HEK293T (cell line): ENCODE measurements around the gene C1R.

ENCODE experiments used
- CTCF ChIA-PET: fragments of 350-600 bp; formaldehyde crosslinking; extraction: SDS; loops from one replicate; lab custom pipeline; 2021; ENCODE audit warnings: antibody characterized with exemption, inconsistent platforms; lab: Yijun Ruan, JAX
- POLR2A ChIA-PET: fragments of 350-600 bp; formaldehyde crosslinking; extraction: SDS; loops from one replicate; lab custom pipeline; 2020; ENCODE audit warnings: antibody characterized with exemption, inconsistent platforms; lab: Yijun Ruan, JAX
- DNase-seq: peaks from one replicate; pipeline ENCODE4 v3.0.0; 2012; ENCODE audit warnings: mixed read lengths; ENCODE audit errors: extremely low spot score
- ARNT ChIP-seq: fragments of 450-650 bp; IDR thresholded peaks from 2 replicates; pipeline ENCODE4 v1.6.1; 2017; ENCODE audit warnings: mild to moderate bottlenecking
- BHLHE40 ChIP-seq: fragments of 450-650 bp; IDR thresholded peaks from 2 replicates; pipeline ENCODE4 v1.6.1; 2016; ENCODE audit warnings: mild to moderate bottlenecking, moderate library complexity, borderline replicate concordance
- CTBP1 ChIP-seq: fragments of 450-650 bp; IDR thresholded peaks from 2 replicates; pipeline ENCODE4 v1.6.1; 2016; ENCODE audit warnings: borderline replicate concordance
- ELF4 ChIP-seq: fragments of 450-650 bp; IDR thresholded peaks from 2 replicates; pipeline ENCODE4 v1.6.1; 2017; ENCODE audit warnings: antibody characterized with exemption
- FOXA1 ChIP-seq: fragments of 450-650 bp; IDR thresholded peaks from 2 replicates; pipeline ENCODE4 v1.6.1; 2016; ENCODE audit warnings: mild to moderate bottlenecking
- FOXK2 ChIP-seq: fragments of 450-650 bp; IDR thresholded peaks from 2 replicates; pipeline ENCODE4 v1.6.1; 2016; ENCODE audit warnings: mild to moderate bottlenecking
- FOXM1 ChIP-seq: fragments of 450-650 bp; IDR thresholded peaks from 2 replicates; pipeline ENCODE4 v1.6.1; 2017; ENCODE audit warnings: mild to moderate bottlenecking, borderline replicate concordance
- HDGF ChIP-seq: fragments of 450-650 bp; IDR thresholded peaks from 2 replicates; pipeline ENCODE4 v1.6.1; 2017; ENCODE audit warnings: antibody characterized with exemption, borderline replicate concordance
- L3MBTL2 ChIP-seq: fragments of 450-650 bp; conservative IDR thresholded peaks from 2 replicates; pipeline ENCODE4 v1.6.1; 2016; ENCODE audit warnings: mild to moderate bottlenecking
- LEF1 ChIP-seq: fragments of 450-650 bp; IDR thresholded peaks from 2 replicates; pipeline ENCODE4 v1.6.1; 2017; ENCODE audit warnings: mild to moderate bottlenecking, borderline replicate concordance
- NFRKB ChIP-seq: fragments of 450-650 bp; IDR thresholded peaks from 2 replicates; pipeline ENCODE4 v1.6.1; 2016; ENCODE audit warnings: mild to moderate bottlenecking, moderate library complexity
- SP1 ChIP-seq: fragments of 450-650 bp; IDR thresholded peaks from 2 replicates; pipeline ENCODE4 v1.6.1; 2017
- SUZ12 ChIP-seq: fragments of 450-650 bp; IDR thresholded peaks from 2 replicates; pipeline ENCODE4 v1.6.1; 2016; ENCODE audit warnings: mild to moderate bottlenecking
- TARDBP ChIP-seq: fragments of 450-650 bp; IDR thresholded peaks from 2 replicates; pipeline ENCODE4 v1.6.1; 2016
- ZNF384 ChIP-seq: fragments of 450-650 bp; IDR thresholded peaks from 2 replicates; pipeline ENCODE4 v1.6.1; 2016
- TF ChIP-seq, protein P1 (sequence below): fragments of 450-650 bp; IDR thresholded peaks from 2 replicates; pipeline ENCODE4 v1.6.1; 2016

C1R gene

DNA sequence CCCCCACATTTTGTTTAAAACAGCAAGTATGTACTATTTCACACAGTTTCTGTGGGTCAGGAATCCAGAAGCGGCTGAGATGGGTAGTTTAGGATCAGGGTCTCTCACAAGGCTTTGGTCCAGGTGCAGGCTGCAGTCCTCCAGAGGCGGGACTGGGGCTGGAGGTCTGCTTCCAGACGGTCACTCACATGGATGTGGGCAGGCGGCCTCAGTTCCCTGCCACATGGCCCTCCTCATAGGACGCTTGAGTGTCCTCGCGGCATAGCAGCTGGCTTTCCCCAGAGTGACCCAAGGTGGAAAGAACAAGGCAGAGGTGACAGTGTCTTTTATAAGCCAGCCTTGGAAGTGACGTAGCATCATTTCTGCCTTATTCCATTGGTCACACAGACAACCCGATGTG is 24.7 kb upstream of the C1R start:
- TF ChIP-seq SUZ12 = no peak
- no peak for TF ChIP-seq CTBP1
- TF ChIP-seq TARDBP = no peak
- TF ChIP-seq BHLHE40 = no peak
- TF ChIP-seq NFRKB = no peak
- TF ChIP-seq ELF4 = no peak
- TF ChIP-seq ARNT = no peak
- no peak for TF ChIP-seq HDGF
- TF ChIP-seq L3MBTL2 = no peak
- no peak for TF ChIP-seq LEF1
- no peak for TF ChIP-seq FOXK2
- TF ChIP-seq ZNF384 = no peak
- no peak for TF ChIP-seq SP1
- no peak for TF ChIP-seq FOXA1
- TF ChIP-seq, protein P1, sequence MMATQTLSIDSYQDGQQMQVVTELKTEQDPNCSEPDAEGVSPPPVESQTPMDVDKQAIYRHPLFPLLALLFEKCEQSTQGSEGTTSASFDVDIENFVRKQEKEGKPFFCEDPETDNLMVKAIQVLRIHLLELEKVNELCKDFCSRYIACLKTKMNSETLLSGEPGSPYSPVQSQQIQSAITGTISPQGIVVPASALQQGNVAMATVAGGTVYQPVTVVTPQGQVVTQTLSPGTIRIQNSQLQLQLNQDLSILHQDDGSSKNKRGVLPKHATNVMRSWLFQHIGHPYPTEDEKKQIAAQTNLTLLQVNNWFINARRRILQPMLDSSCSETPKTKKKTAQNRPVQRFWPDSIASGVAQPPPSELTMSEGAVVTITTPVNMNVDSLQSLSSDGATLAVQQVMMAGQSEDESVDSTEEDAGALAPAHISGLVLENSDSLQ = no peak
- TF ChIP-seq FOXM1 = no peak
- ChIA-PET POLR2A (interaction anchor here (1.1 kb wide), 1 partner anchor 173 kb away, joined by 4 read pairs; the partner anchor contains the start of genes C12orf57 and RNU7-1), CTCF (interaction anchor here (0.7 kb wide), 1 partner anchor 383 kb away, joined by 3 read pairs; no protein-coding TSS in a partner anchor)
- no peak for DNase-seq

DNA sequence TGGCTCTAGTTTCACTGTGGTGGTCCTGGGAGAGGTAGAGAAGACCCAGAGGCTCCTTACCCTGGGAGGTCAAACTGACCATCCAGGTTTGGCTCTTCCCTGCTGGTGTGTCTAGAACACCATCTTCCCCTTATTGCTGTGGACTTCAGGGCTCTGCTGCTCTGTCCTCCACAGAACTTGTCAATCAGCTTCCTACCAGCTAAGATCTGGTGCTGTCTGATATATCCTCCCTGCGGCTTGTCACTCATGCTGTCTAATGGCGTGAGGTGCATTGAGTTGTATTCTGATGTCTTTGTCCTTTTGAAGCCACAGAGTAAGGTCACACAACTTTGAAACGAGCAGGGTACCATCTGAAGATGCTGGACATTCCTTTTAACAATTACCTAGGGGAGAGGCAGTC is 24.0 kb upstream of the C1R start:
- ChIA-PET CTCF (interaction anchor here (0.7 kb wide), 1 partner anchor 382 kb away, joined by 3 read pairs; no protein-coding TSS in a partner anchor), POLR2A (interaction anchor here (1.1 kb wide), 1 partner anchor 172 kb away, joined by 4 read pairs; the partner anchor contains the start of genes C12orf57 and RNU7-1)
- TF ChIP-seq ARNT (no peak), BHLHE40 (no peak), L3MBTL2 (no peak), ELF4 (no peak), LEF1 (no peak), NFRKB (no peak), TARDBP (no peak), FOXA1 (no peak), SUZ12 (no peak)
- TF ChIP-seq, protein P1 = no peak
- DNase-seq = no peak

DNA sequence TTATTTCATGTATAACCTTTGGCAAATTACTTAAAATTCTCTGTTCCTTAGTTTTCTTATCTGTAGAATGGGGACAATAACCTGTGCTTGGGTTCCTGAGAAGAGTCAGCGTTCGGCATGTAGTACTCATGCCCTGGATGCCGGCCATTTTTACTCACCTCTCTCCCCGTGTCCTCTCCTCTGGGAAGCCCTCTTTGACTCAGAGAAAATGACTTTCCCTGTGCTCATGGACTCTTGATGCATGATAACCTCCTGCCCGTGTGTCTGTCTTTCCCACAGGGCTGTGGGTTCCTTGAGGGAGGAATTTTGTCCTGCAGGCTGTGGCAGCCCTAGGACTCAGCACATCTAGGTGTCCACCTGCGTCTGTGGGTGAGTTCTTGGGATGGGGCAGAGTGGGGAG is 22.6 kb upstream of the C1R start:
- DNase-seq = no peak
- no peak for TF ChIP-seq ELF4
- TF ChIP-seq LEF1 = no peak
- no peak for TF ChIP-seq SUZ12
- TF ChIP-seq SP1 = no peak
- TF ChIP-seq, protein P1 = no peak
- TF ChIP-seq ZNF384 = no peak
- TF ChIP-seq TARDBP = no peak
- TF ChIP-seq CTBP1 = no peak
- TF ChIP-seq FOXA1 = no peak
- TF ChIP-seq NFRKB = no peak
- TF ChIP-seq FOXM1 = no peak
- TF ChIP-seq HDGF = no peak
- TF ChIP-seq ARNT = no peak
- no peak for TF ChIP-seq L3MBTL2
- no peak for TF ChIP-seq FOXK2
- no peak for TF ChIP-seq BHLHE40
- ChIA-PET CTCF (interaction anchor here (2.2 kb wide), 1 partner anchor 170 kb away, joined by 10 read pairs; the partner anchor contains the start of genes C12orf57 and RNU7-1), POLR2A (interaction anchor here (1.2 to 4.5 kb wide), 2 partner anchors 171 kb away, joined by 4 to 46 read pairs; partner anchors contain the start of genes C12orf57 and RNU7-1)

DNA sequence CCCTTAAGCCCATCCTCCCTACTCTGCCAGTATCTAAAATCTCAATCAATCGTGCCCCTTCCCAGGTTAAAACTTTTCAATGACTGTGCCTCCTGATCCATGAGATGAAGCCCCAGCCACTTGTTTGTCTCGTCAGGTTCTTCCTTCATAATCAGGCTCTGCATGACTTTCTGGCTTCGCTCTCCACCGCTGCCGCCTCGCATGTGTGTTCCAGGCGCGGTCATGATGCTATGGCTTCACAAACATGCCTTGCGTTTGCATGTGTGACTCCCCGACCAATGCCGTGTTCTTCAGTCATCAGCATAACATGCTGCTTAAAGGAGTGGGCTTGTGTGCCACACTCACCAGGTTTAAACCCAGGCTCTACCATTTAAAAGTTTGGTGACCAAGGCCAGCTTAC is 21.8 kb upstream of the C1R start:
- no peak for DNase-seq
- TF ChIP-seq L3MBTL2 (no peak), ZNF384 (no peak), SP1 (no peak), BHLHE40 (no peak), HDGF (no peak), ARNT (no peak), NFRKB (no peak), ELF4 (no peak), TARDBP (no peak), FOXK2 (no peak), FOXA1 (no peak), CTBP1 (no peak), LEF1 (no peak), FOXM1 (no peak), SUZ12 (no peak)
- TF ChIP-seq, protein P1 = no peak
- POLR2A ChIA-PET = interaction anchor here (1.1 to 4.5 kb wide), 3 partner anchors 170 to 242 kb away, joined by 5 to 46 read pairs (median 5); partner anchors contain the start of genes C12orf57, RNU7-1 and SPSB2
- CTCF ChIA-PET = interaction anchor here (0.7 to 2.2 kb wide), 7 partner anchors 10 to 245 kb away, joined by 3 to 10 read pairs (median 5); partner anchors contain the start of genes C12orf57, RNU7-1 and SPSB2
